K562 (cell line): ENCODE results near the gene LAMA1. TPM values are rescaled to one million over a fixed set of nuclear protein-coding genes. Genes with fewer than 3 reads are reported as not detected.

Experiments used
- ATAC-seq: fragments of 200-7000 bp; cut with Tn5 transposase; 3 replicates; pipeline ENCODE4 v1.9.1; 2020; ENCODE audit warnings: moderate library complexity
- BruUV-seq: library from RNA; stranded (reverse); fragments of 400-500 nt; replicated peaks from 2 replicates; lab custom pipeline; 2021; lab: Mats Ljungman, UMichigan
- CTCF ChIA-PET: fragments of 300-600 bp; formaldehyde crosslinking; extraction: SDS; loops from one replicate; lab custom pipeline; 2021; ENCODE audit warnings: low intra/inter-chr PET ratio; lab: Yijun Ruan, JAX
- POLR2A ChIA-PET: fragments of 300-600, 350-650 bp; sonication (Branson Sonifier 250); formaldehyde crosslinking; extraction: SDS; loops from one replicate; lab custom pipeline; 2021; ENCODE audit warnings: antibody characterized with exemption, inconsistent platforms; lab: Yijun Ruan, JAX
- DNase-seq, 4 experiments: peaks; one replicate each; pipeline versions ENCODE4 v3.0.0 to v3.0.0-alpha.2; 2011 to 2018; ENCODE audit warnings: low spot score in 3 of 4, mixed read lengths in 3 of 4; ENCODE audit errors: extremely low read depth in 1 of 4
- FAIRE-seq: peaks from 2 replicates; lab custom pipeline; 2011; peaks lifted over from hg19 to GRCh38; lab: Jason Lieb, UNC
- H2AFZ ChIP-seq: 2 replicates; pipeline ENCODE4 v1.6.0; 2011; ENCODE audit warnings: low read depth, low read length, control low read depth, inconsistent platforms
- H3K27ac ChIP-seq: fragments of 200-600 bp; 3 replicates; pipeline ENCODE4 v1.8.0; 2011; ENCODE audit warnings: low read depth, mild to moderate bottlenecking, control low read depth, inconsistent platforms, low read length, moderate library complexity, mixed read lengths; ENCODE audit errors: extremely low read depth
- H3K27me3 ChIP-seq, 2 experiments: fragments of 300-600 bp in 1 of 2; 2 replicates in 1 of 2; 3 replicates in 1 of 2; pipeline versions ENCODE4 v1.6.0 to v1.8.0; 2011; ENCODE audit warnings: inconsistent platforms in 2 of 2, low read length in 2 of 2, mild to moderate bottlenecking in 1 of 2, mixed read lengths in 1 of 2, moderate library complexity in 1 of 2; ENCODE audit not compliant: control insufficient read depth in 2 of 2, insufficient read depth in 2 of 2
- H3K36me3 ChIP-seq: fragments of 300-600 bp; 3 replicates; pipeline ENCODE4 v1.8.0; 2011; ENCODE audit warnings: mild to moderate bottlenecking, low read length, inconsistent platforms; ENCODE audit not compliant: control insufficient read depth, insufficient read depth
- H3K4me1 ChIP-seq, 2 experiments: fragments of 200-600 bp in 1 of 2; replicated peaks in 1 of 2; 2 replicates in 1 of 2; 3 replicates in 1 of 2; pipeline versions ENCODE4 v1.5.1 to v1.8.0; 2011; ENCODE audit warnings: inconsistent platforms in 2 of 2, low read length in 2 of 2, mild to moderate bottlenecking in 1 of 2, mixed read lengths in 1 of 2, moderate library complexity in 1 of 2; ENCODE audit not compliant: control insufficient read depth in 2 of 2, insufficient read depth in 2 of 2
- H3K4me2 ChIP-seq: 2 replicates; pipeline ENCODE4 v1.6.1; 2011; ENCODE audit warnings: low read length, control low read depth, inconsistent platforms, mixed read lengths; ENCODE audit not compliant: insufficient read depth
- H3K4me3 ChIP-seq: fragments of 200-600 bp; sonication (generic), shearing (Covaris generic); 2 replicates; pipeline ENCODE4 v1.5.1; 2016; ENCODE audit warnings: control low read depth, inconsistent platforms
- H3K79me2 ChIP-seq: fragments of 200-600 bp; 3 replicates; pipeline ENCODE4 v1.8.0; 2011; ENCODE audit warnings: low read length, inconsistent platforms; ENCODE audit not compliant: control insufficient read depth, insufficient read depth
- H3K9ac ChIP-seq, 2 experiments: 2 replicates each; pipeline versions ENCODE4 v1.6.0 to v1.6.1; 2011; ENCODE audit warnings: low read depth in 2 of 2, low read length in 2 of 2, control low read depth in 1 of 2, inconsistent platforms in 1 of 2, mild to moderate bottlenecking in 1 of 2, mixed read lengths in 1 of 2; ENCODE audit not compliant: insufficient read depth in 1 of 2
- H3K9me1 ChIP-seq: one replicate; pipeline ENCODE4 v1.6.0; 2011; ENCODE audit warnings: inconsistent platforms, mild to moderate bottlenecking, low read length, moderate library complexity; ENCODE audit not compliant: control insufficient read depth, insufficient read depth
- H3K9me3 ChIP-seq: replicated peaks from 2 replicates; pipeline ENCODE4 v1.5.1; 2011; ENCODE audit warnings: low read depth, low read length, inconsistent platforms; ENCODE audit not compliant: control insufficient read depth, insufficient read depth
- H4K20me1 ChIP-seq: replicated peaks from 2 replicates; pipeline ENCODE4 v1.6.1; 2011; ENCODE audit warnings: low read length, inconsistent platforms, mixed read lengths; ENCODE audit not compliant: control insufficient read depth, insufficient read depth
- MEF2A ChIP-seq: IDR thresholded peaks from 2 replicates; pipeline ENCODE4 v1.6.1; 2011; ENCODE audit warnings: low read depth, mild to moderate bottlenecking, low read length, moderate library complexity; ENCODE audit not compliant: control insufficient read depth
- MTA2 ChIP-seq: fragments of 450-650 bp; IDR thresholded peaks from 2 replicates; pipeline ENCODE4 v1.6.1; 2016; ENCODE audit warnings: low read depth
- MXI1 ChIP-seq: IDR thresholded peaks from 2 replicates; pipeline ENCODE4 v1.6.1; 2011; ENCODE audit warnings: low read depth, mild to moderate bottlenecking, improper control_type of control experiment, low read length
- MYNN ChIP-seq, 2 experiments: sonication (generic); formaldehyde crosslinking in 1 of 2; IDR thresholded peaks; 2 replicates each; pipeline versions ENCODE4 v1.5.0 to v1.6.1; 2016 to 2020; ENCODE audit warnings: antibody characterized with exemption in 1 of 2, missing genetic modification reagents in 1 of 2
- NFE2L1 ChIP-seq: fragments of 450-650 bp; IDR thresholded peaks from 2 replicates; pipeline ENCODE4 v1.6.1; 2016; ENCODE audit warnings: missing genetic modification characterization, low read depth, mild to moderate bottlenecking, missing compliant biosample characterization, moderate library complexity, borderline replicate concordance
- POLR2A ChIP-seq: fragments of 450-650 bp; conservative IDR thresholded peaks from 2 replicates; pipeline ENCODE4 v1.6.1; 2016
- TAF15 ChIP-seq: fragments of 200-400 bp; formaldehyde crosslinking; IDR thresholded peaks from 2 replicates; pipeline ENCODE4 v1.6.1; 2017; ENCODE audit warnings: mild to moderate bottlenecking, low read depth, low read length, moderate library complexity
- WGBS: fragments of 100-300 bp; shearing (Covaris generic); methylation state at CpG from one replicate; pipeline ENCODE4 v1.1.6; 2016; ENCODE audit warnings: low coverage, mixed read lengths; ENCODE audit not compliant: insufficient coverage; ENCODE audit errors: missing lambda C conversion rate; 5-methylcytosine and 5-hydroxymethylcytosine counted together
- in situ Hi-C: fragments of 300-500 bp; cut with MboI; formaldehyde crosslinking; loops from 4 replicates; pipeline ENCODE4 v1.15.0; 2018; ENCODE audit warnings: inconsistent platforms, mixed read lengths
- intact Hi-C: fragments of 100-400 bp; cut with micrococcal nuclease; formaldehyde crosslinking; loops from 2 replicates; pipeline ENCODE4 v1.14.2; 2022
- polyA plus RNA-seq, 8 experiments: library from polyadenylated mRNA; depleted of rRNA in 4 of 8; stranded (reverse) in 5 of 8; unstranded in 3 of 8; fragments of >200 nt; fragmentation: Nextera tagmentation in 2 of 8; fragmentation: Illumina TruSeq in 1 of 8; extraction: Ambion mirVana in 2 of 8; extraction: Trizol in 1 of 8; gene quantifications; 2 replicates each; pipeline versions ENCODE4 v1.2.1 to v1.2.3, GENCODE V29; 2011 to 2014; ENCODE audit warnings: inconsistent platforms in 1 of 8, missing spikeins in 1 of 8
- total RNA-seq, 7 experiments: library from RNA; depleted of rRNA in 6 of 7; stranded (reverse); fragments of >200 nt in 6 of 7; fragmentation: Illumina TruSeq in 2 of 7; extraction: Trizol in 2 of 7; gene quantifications; 2 replicates each; pipeline versions ENCODE4 v1.2.1 to v1.2.3, GENCODE V29; 2011 to 2021; ENCODE audit warnings: low replicate concordance in 1 of 7
- TF ChIP-seq, protein P1 (sequence below): fragments of 450-650 bp; formaldehyde crosslinking; IDR thresholded peaks from 2 replicates; pipeline ENCODE4 v1.4.0; 2022; ENCODE audit warnings: missing genetic modification characterization
- TF ChIP-seq, protein P2 (sequence below): sonication (generic); formaldehyde crosslinking; IDR thresholded peaks from 2 replicates; pipeline ENCODE4 v1.8.0; 2022; ENCODE audit warnings: mild to moderate bottlenecking, missing genetic modification reagents
- TF ChIP-seq, protein P3 (sequence below): fragments of 450-650 bp; IDR thresholded peaks from 2 replicates; pipeline ENCODE4 v1.6.1; 2016; ENCODE audit warnings: mild to moderate bottlenecking
- TF ChIP-seq, protein P4 (sequence below): fragments of 450-650 bp; IDR thresholded peaks from 2 replicates; pipeline ENCODE4 v1.6.1; 2017; ENCODE audit warnings: antibody characterized with exemption
- TF ChIP-seq, protein P5 (sequence below): IDR thresholded peaks from 3 replicates; pipeline ENCODE4 v1.6.1; 2011; ENCODE audit warnings: borderline replicate concordance, mild to moderate bottlenecking, moderate library complexity; ENCODE audit not compliant: insufficient read length; ENCODE audit errors: extremely low read depth

The LAMA1 gene
- total and polyA plus RNA-seq, 9 of the 15 experiments (the other 6 are each of a cell fraction or from before 2014, with no cell fraction given), result 0.04 TPM; not detected in 8

DNA sequence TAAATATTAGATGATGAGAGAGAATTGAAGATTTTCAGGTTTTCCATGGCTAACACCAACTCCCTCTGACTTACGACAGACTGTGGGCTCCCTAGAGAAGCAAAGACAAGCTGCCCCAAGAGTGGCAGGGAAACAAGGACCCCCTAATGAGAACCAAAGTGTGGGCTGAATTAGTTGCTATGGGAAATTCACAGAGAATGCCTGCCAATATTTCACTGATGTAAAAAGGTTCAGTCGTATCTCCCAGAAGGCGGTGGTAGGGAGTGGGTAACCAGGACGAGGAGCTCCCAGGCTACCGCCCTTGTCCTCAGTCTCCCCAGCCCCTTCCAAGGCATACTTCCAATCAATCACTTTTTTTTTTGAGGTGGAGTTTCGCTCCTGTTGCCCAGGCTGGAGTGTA lies 113.6 kb downstream of the LAMA1 start:
- DNase-seq, result no peak
- no TSS peak for BruUV-seq
- TF ChIP-seq MTA2 (no peak), MXI1 (no peak), NFE2L1 (no peak), MYNN (IDR thresholded peaks at IDR 0.05) (no peak), MYNN (CRISPR knock-in tag; IDR thresholded peaks at IDR 0.05) (no peak), TAF15 (no peak), POLR2A (no peak), MEF2A (no peak)
- TF ChIP-seq, protein P1, sequence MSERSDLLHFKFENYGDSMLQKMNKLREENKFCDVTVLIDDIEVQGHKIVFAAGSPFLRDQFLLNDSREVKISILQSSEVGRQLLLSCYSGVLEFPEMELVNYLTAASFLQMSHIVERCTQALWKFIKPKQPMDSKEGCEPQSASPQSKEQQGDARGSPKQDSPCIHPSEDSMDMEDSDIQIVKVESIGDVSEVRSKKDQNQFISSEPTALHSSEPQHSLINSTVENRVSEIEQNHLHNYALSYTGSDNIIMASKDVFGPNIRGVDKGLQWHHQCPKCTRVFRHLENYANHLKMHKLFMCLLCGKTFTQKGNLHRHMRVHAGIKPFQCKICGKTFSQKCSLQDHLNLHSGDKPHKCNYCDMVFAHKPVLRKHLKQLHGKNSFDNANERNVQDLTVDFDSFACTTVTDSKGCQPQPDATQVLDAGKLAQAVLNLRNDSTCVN (CRISPR knock-in tag), result no peak
- TF ChIP-seq, protein P2, sequence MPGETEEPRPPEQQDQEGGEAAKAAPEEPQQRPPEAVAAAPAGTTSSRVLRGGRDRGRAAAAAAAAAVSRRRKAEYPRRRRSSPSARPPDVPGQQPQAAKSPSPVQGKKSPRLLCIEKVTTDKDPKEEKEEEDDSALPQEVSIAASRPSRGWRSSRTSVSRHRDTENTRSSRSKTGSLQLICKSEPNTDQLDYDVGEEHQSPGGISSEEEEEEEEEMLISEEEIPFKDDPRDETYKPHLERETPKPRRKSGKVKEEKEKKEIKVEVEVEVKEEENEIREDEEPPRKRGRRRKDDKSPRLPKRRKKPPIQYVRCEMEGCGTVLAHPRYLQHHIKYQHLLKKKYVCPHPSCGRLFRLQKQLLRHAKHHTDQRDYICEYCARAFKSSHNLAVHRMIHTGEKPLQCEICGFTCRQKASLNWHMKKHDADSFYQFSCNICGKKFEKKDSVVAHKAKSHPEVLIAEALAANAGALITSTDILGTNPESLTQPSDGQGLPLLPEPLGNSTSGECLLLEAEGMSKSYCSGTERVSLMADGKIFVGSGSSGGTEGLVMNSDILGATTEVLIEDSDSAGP (CRISPR knock-in tag), result no peak
- TF ChIP-seq, protein P3, sequence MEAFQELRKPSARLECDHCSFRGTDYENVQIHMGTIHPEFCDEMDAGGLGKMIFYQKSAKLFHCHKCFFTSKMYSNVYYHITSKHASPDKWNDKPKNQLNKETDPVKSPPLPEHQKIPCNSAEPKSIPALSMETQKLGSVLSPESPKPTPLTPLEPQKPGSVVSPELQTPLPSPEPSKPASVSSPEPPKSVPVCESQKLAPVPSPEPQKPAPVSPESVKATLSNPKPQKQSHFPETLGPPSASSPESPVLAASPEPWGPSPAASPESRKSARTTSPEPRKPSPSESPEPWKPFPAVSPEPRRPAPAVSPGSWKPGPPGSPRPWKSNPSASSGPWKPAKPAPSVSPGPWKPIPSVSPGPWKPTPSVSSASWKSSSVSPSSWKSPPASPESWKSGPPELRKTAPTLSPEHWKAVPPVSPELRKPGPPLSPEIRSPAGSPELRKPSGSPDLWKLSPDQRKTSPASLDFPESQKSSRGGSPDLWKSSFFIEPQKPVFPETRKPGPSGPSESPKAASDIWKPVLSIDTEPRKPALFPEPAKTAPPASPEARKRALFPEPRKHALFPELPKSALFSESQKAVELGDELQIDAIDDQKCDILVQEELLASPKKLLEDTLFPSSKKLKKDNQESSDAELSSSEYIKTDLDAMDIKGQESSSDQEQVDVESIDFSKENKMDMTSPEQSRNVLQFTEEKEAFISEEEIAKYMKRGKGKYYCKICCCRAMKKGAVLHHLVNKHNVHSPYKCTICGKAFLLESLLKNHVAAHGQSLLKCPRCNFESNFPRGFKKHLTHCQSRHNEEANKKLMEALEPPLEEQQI, result no peak
- TF ChIP-seq, protein P4, sequence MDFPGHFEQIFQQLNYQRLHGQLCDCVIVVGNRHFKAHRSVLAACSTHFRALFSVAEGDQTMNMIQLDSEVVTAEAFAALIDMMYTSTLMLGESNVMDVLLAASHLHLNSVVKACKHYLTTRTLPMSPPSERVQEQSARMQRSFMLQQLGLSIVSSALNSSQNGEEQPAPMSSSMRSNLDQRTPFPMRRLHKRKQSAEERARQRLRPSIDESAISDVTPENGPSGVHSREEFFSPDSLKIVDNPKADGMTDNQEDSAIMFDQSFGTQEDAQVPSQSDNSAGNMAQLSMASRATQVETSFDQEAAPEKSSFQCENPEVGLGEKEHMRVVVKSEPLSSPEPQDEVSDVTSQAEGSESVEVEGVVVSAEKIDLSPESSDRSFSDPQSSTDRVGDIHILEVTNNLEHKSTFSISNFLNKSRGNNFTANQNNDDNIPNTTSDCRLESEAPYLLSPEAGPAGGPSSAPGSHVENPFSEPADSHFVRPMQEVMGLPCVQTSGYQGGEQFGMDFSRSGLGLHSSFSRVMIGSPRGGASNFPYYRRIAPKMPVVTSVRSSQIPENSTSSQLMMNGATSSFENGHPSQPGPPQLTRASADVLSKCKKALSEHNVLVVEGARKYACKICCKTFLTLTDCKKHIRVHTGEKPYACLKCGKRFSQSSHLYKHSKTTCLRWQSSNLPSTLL, result no peak
- TF ChIP-seq, protein P5, sequence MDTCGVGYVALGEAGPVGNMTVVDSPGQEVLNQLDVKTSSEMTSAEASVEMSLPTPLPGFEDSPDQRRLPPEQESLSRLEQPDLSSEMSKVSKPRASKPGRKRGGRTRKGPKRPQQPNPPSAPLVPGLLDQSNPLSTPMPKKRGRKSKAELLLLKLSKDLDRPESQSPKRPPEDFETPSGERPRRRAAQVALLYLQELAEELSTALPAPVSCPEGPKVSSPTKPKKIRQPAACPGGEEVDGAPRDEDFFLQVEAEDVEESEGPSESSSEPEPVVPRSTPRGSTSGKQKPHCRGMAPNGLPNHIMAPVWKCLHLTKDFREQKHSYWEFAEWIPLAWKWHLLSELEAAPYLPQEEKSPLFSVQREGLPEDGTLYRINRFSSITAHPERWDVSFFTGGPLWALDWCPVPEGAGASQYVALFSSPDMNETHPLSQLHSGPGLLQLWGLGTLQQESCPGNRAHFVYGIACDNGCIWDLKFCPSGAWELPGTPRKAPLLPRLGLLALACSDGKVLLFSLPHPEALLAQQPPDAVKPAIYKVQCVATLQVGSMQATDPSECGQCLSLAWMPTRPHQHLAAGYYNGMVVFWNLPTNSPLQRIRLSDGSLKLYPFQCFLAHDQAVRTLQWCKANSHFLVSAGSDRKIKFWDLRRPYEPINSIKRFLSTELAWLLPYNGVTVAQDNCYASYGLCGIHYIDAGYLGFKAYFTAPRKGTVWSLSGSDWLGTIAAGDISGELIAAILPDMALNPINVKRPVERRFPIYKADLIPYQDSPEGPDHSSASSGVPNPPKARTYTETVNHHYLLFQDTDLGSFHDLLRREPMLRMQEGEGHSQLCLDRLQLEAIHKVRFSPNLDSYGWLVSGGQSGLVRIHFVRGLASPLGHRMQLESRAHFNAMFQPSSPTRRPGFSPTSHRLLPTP, result no peak

More for the DNA sequence above, 113.6 kb downstream of the LAMA1 start:
- no peaks in the 10 kb centered on the region for H3K9me3 ChIP-seq
- POLR2A ChIA-PET, result interaction anchor here (1.3 kb wide), 1 partner anchor 16 kb away, joined by 5 read pairs; no protein-coding TSS in a partner anchor
- no peak overlapping the region for H3K27ac ChIP-seq
- H4K20me1 ChIP-seq, result no peaks in the 10 kb centered on the region
- no peak overlapping the region for H3K4me3 ChIP-seq
- FAIRE-seq, result no peak
- H2AFZ ChIP-seq, result no peak overlapping the region
- no peaks in the 10 kb centered on the region for H3K9me1 ChIP-seq
- WGBS, result 1% methylated on average over 6 of the region's 6 CpGs
- no peak overlapping the region for H3K9ac ChIP-seq
- no peak for ATAC-seq
- intact Hi-C loops (no loop called here), in situ Hi-C loops (loop anchor here (5.0 kb wide), 1 partner anchor 82 kb away; no protein-coding TSS in a partner anchor)
- no peaks in the 10 kb centered on the region for H3K36me3 ChIP-seq
- no peaks in the 10 kb centered on the region; a peak in 1 of 5 replicates for H3K4me1 ChIP-seq
- H3K27me3 ChIP-seq, result peaks cover 7 to 22% of the 10 kb centered on the region in 2 experiments; a peak in 3 of 5 replicates
- CTCF ChIA-PET, result no interaction called here
- no peaks in the 10 kb centered on the region for H3K79me2 ChIP-seq
- H3K4me2 ChIP-seq, result no peak overlapping the region
